K562 (cell line): Measurements from ENCODE around the gene SNX30. TPM values are rescaled to one million over a fixed set of nuclear protein-coding genes. Genes with fewer than 3 reads are reported as not detected.

Experiments
- ATAC-seq: fragments of 200-7000 bp; cut with Tn5 transposase; 3 replicates; pipeline ENCODE4 v1.9.1; 2020; ENCODE audit warnings: moderate library complexity
- BruUV-seq: library from RNA; stranded (reverse); fragments of 400-500 nt; replicated peaks from 2 replicates; lab custom pipeline; 2021; lab: Mats Ljungman, UMichigan
- CTCF ChIA-PET: fragments of 300-600 bp; formaldehyde crosslinking; extraction: SDS; loops from one replicate; lab custom pipeline; 2021; ENCODE audit warnings: low intra/inter-chr PET ratio; lab: Yijun Ruan, JAX
- POLR2A ChIA-PET: fragments of 300-600, 350-650 bp; sonication (Branson Sonifier 250); formaldehyde crosslinking; extraction: SDS; loops from one replicate; lab custom pipeline; 2021; ENCODE audit warnings: antibody characterized with exemption, inconsistent platforms; lab: Yijun Ruan, JAX
- DNase-seq, 4 experiments: peaks; one replicate each; pipeline versions ENCODE4 v3.0.0 to v3.0.0-alpha.2; 2011 to 2018; ENCODE audit warnings: low spot score in 3 of 4, mixed read lengths in 3 of 4; ENCODE audit errors: extremely low read depth in 1 of 4
- FAIRE-seq: peaks from 2 replicates; lab custom pipeline; 2011; peaks lifted over from hg19 to GRCh38; lab: Jason Lieb, UNC
- H2AFZ ChIP-seq: 2 replicates; pipeline ENCODE4 v1.6.0; 2011; ENCODE audit warnings: low read depth, low read length, control low read depth, inconsistent platforms
- H3K27ac ChIP-seq: fragments of 200-600 bp; 3 replicates; pipeline ENCODE4 v1.8.0; 2011; ENCODE audit warnings: low read depth, mild to moderate bottlenecking, control low read depth, inconsistent platforms, low read length, moderate library complexity, mixed read lengths; ENCODE audit errors: extremely low read depth
- H3K27me3 ChIP-seq, 2 experiments: fragments of 300-600 bp in 1 of 2; 2 replicates in 1 of 2; 3 replicates in 1 of 2; pipeline versions ENCODE4 v1.6.0 to v1.8.0; 2011; ENCODE audit warnings: inconsistent platforms in 2 of 2, low read length in 2 of 2, mild to moderate bottlenecking in 1 of 2, mixed read lengths in 1 of 2, moderate library complexity in 1 of 2; ENCODE audit not compliant: control insufficient read depth in 2 of 2, insufficient read depth in 2 of 2
- H3K36me3 ChIP-seq: fragments of 300-600 bp; 3 replicates; pipeline ENCODE4 v1.8.0; 2011; ENCODE audit warnings: mild to moderate bottlenecking, low read length, inconsistent platforms; ENCODE audit not compliant: control insufficient read depth, insufficient read depth
- H3K4me1 ChIP-seq, 2 experiments: fragments of 200-600 bp in 1 of 2; replicated peaks in 1 of 2; 2 replicates in 1 of 2; 3 replicates in 1 of 2; pipeline versions ENCODE4 v1.5.1 to v1.8.0; 2011; ENCODE audit warnings: inconsistent platforms in 2 of 2, low read length in 2 of 2, mild to moderate bottlenecking in 1 of 2, mixed read lengths in 1 of 2, moderate library complexity in 1 of 2; ENCODE audit not compliant: control insufficient read depth in 2 of 2, insufficient read depth in 2 of 2
- H3K4me2 ChIP-seq: 2 replicates; pipeline ENCODE4 v1.6.1; 2011; ENCODE audit warnings: low read length, control low read depth, inconsistent platforms, mixed read lengths; ENCODE audit not compliant: insufficient read depth
- H3K4me3 ChIP-seq: fragments of 200-600 bp; sonication (generic), shearing (Covaris generic); 2 replicates; pipeline ENCODE4 v1.5.1; 2016; ENCODE audit warnings: control low read depth, inconsistent platforms
- H3K79me2 ChIP-seq: fragments of 200-600 bp; 3 replicates; pipeline ENCODE4 v1.8.0; 2011; ENCODE audit warnings: low read length, inconsistent platforms; ENCODE audit not compliant: control insufficient read depth, insufficient read depth
- H3K9ac ChIP-seq, 2 experiments: 2 replicates each; pipeline versions ENCODE4 v1.6.0 to v1.6.1; 2011; ENCODE audit warnings: low read depth in 2 of 2, low read length in 2 of 2, control low read depth in 1 of 2, inconsistent platforms in 1 of 2, mild to moderate bottlenecking in 1 of 2, mixed read lengths in 1 of 2; ENCODE audit not compliant: insufficient read depth in 1 of 2
- H3K9me1 ChIP-seq: one replicate; pipeline ENCODE4 v1.6.0; 2011; ENCODE audit warnings: inconsistent platforms, mild to moderate bottlenecking, low read length, moderate library complexity; ENCODE audit not compliant: control insufficient read depth, insufficient read depth
- H3K9me3 ChIP-seq: replicated peaks from 2 replicates; pipeline ENCODE4 v1.5.1; 2011; ENCODE audit warnings: low read depth, low read length, inconsistent platforms; ENCODE audit not compliant: control insufficient read depth, insufficient read depth
- H4K20me1 ChIP-seq: replicated peaks from 2 replicates; pipeline ENCODE4 v1.6.1; 2011; ENCODE audit warnings: low read length, inconsistent platforms, mixed read lengths; ENCODE audit not compliant: control insufficient read depth, insufficient read depth
- ARID2 ChIP-seq: fragments of 450-650 bp; IDR thresholded peaks from 2 replicates; pipeline ENCODE4 v1.6.1; 2017; ENCODE audit warnings: antibody characterized with exemption, mild to moderate bottlenecking
- CHD4 ChIP-seq: fragments of 200-600 bp; sonication (generic); IDR thresholded peaks from 3 replicates; pipeline ENCODE4 v1.6.1; 2012; ENCODE audit warnings: low read depth, mild to moderate bottlenecking, mixed read lengths, low read length, inconsistent platforms; ENCODE audit not compliant: insufficient read depth, insufficient replicate concordance, poor library complexity, severe bottlenecking
- CREB5 ChIP-seq: fragments of 250-450 bp; sonication (Bioruptor Pico); IDR thresholded peaks from 2 replicates; pipeline ENCODE4 v1.5.0; 2020; ENCODE audit warnings: mild to moderate bottlenecking
- EZH2 ChIP-seq: IDR thresholded peaks from 2 replicates; pipeline ENCODE4 v1.6.1; 2012; ENCODE audit warnings: low read depth, mild to moderate bottlenecking, inconsistent platforms, low read length, borderline replicate concordance
- HDAC6 ChIP-seq: IDR thresholded peaks from 2 replicates; pipeline ENCODE4 v1.6.1; 2012; ENCODE audit warnings: low read depth, mild to moderate bottlenecking, control low read depth, inconsistent platforms, low read length, moderate library complexity
- HNRNPH1 ChIP-seq: fragments of 200-400 bp; formaldehyde crosslinking; optimal IDR thresholded peaks from 2 replicates; pipeline ENCODE3; 2017; ENCODE audit warnings: low read depth, mild to moderate bottlenecking, low read length, moderate library complexity
- LEF1 ChIP-seq: fragments of 450-650 bp; IDR thresholded peaks from 2 replicates; pipeline ENCODE4 v1.6.1; 2016; ENCODE audit warnings: mild to moderate bottlenecking
- MTA1 ChIP-seq: fragments of 450-650 bp; IDR thresholded peaks from 2 replicates; pipeline ENCODE4 v1.6.1; 2017; ENCODE audit warnings: borderline replicate concordance
- NFE2L1 ChIP-seq: fragments of 450-650 bp; IDR thresholded peaks from 2 replicates; pipeline ENCODE4 v1.6.1; 2016; ENCODE audit warnings: missing genetic modification characterization, low read depth, mild to moderate bottlenecking, missing compliant biosample characterization, moderate library complexity, borderline replicate concordance
- POLR2G ChIP-seq: fragments of 200-400 bp; formaldehyde crosslinking; IDR thresholded peaks from 2 replicates; pipeline ENCODE4 v1.6.1; 2017; ENCODE audit warnings: low read depth, mild to moderate bottlenecking, antibody characterized with exemption, low read length, moderate library complexity
- RAD21 ChIP-seq, 2 experiments: fragments of 250-450 bp in 1 of 2; fragments of 450-650 bp in 1 of 2; sonication (Bioruptor Pico) in 1 of 2; formaldehyde crosslinking in 1 of 2; IDR thresholded peaks in 1 of 2; conservative IDR thresholded peaks in 1 of 2; 2 replicates each; pipeline versions ENCODE4 v1.4.0 to v1.8.0; 2020 to 2022; ENCODE audit warnings: mild to moderate bottlenecking in 2 of 2, moderate library complexity in 1 of 2
- RBM34 ChIP-seq: fragments of 200-400 bp; formaldehyde crosslinking; IDR thresholded peaks from 2 replicates; pipeline ENCODE4 v1.6.1; 2018; ENCODE audit warnings: low read length, borderline replicate concordance; ENCODE audit not compliant: insufficient read depth
- RBM39 ChIP-seq: fragments of 200-400 bp; formaldehyde crosslinking; optimal IDR thresholded peaks from 2 replicates; pipeline ENCODE3; 2018; ENCODE audit warnings: low read depth, low read length
- RFX1 ChIP-seq: fragments of 450-650 bp; IDR thresholded peaks from 2 replicates; pipeline ENCODE4 v1.6.1; 2016; ENCODE audit warnings: mild to moderate bottlenecking, moderate library complexity
- SMAD2 ChIP-seq: fragments of 150-350 bp; IDR thresholded peaks from 2 replicates; pipeline ENCODE4 v1.6.1; 2014; ENCODE audit warnings: low read depth, mild to moderate bottlenecking, low read length
- ZKSCAN8 ChIP-seq: fragments of 200-800 bp; sonication (Bioruptor generic); IDR thresholded peaks from 2 replicates; pipeline ENCODE4 v1.6.1; 2016; ENCODE audit warnings: missing genetic modification characterization, missing compliant biosample characterization
- ZNF165 ChIP-seq: fragments of 250-450 bp; sonication (Bioruptor Pico); IDR thresholded peaks from 2 replicates; pipeline ENCODE4 v1.4.0; 2020; ENCODE audit warnings: borderline replicate concordance
- ZNF197 ChIP-seq: fragments of 200-800 bp; sonication (Bioruptor generic); IDR thresholded peaks from 2 replicates; pipeline ENCODE4 v1.6.1; 2016; ENCODE audit warnings: low read depth, missing genetic modification characterization, missing compliant biosample characterization
- ZNF316 ChIP-seq: fragments of 450-650 bp; IDR thresholded peaks from 2 replicates; pipeline ENCODE4 v1.6.1; 2016
- ZNF586 ChIP-seq: fragments of 450-650 bp; formaldehyde crosslinking; conservative IDR thresholded peaks from 2 replicates; pipeline ENCODE4 v1.4.0; 2020; ENCODE audit warnings: mild to moderate bottlenecking, moderate library complexity
- WGBS: fragments of 100-300 bp; shearing (Covaris generic); methylation state at CpG from one replicate; pipeline ENCODE4 v1.1.6; 2016; ENCODE audit warnings: low coverage, mixed read lengths; ENCODE audit not compliant: insufficient coverage; ENCODE audit errors: missing lambda C conversion rate; 5-methylcytosine and 5-hydroxymethylcytosine counted together
- in situ Hi-C: fragments of 300-500 bp; cut with MboI; formaldehyde crosslinking; loops from 4 replicates; pipeline ENCODE4 v1.15.0; 2018; ENCODE audit warnings: inconsistent platforms, mixed read lengths
- intact Hi-C: fragments of 100-400 bp; cut with micrococcal nuclease; formaldehyde crosslinking; loops from 2 replicates; pipeline ENCODE4 v1.14.2; 2022
- polyA plus RNA-seq, 8 experiments: library from polyadenylated mRNA; depleted of rRNA in 4 of 8; stranded (reverse) in 5 of 8; unstranded in 3 of 8; fragments of >200 nt; fragmentation: Nextera tagmentation in 2 of 8; fragmentation: Illumina TruSeq in 1 of 8; extraction: Ambion mirVana in 2 of 8; extraction: Trizol in 1 of 8; gene quantifications; 2 replicates each; pipeline versions ENCODE4 v1.2.1 to v1.2.3, GENCODE V29; 2011 to 2014; ENCODE audit warnings: inconsistent platforms in 1 of 8, missing spikeins in 1 of 8
- total RNA-seq, 7 experiments: library from RNA; depleted of rRNA in 6 of 7; stranded (reverse); fragments of >200 nt in 6 of 7; fragmentation: Illumina TruSeq in 2 of 7; extraction: Trizol in 2 of 7; gene quantifications; 2 replicates each; pipeline versions ENCODE4 v1.2.1 to v1.2.3, GENCODE V29; 2011 to 2021; ENCODE audit warnings: low replicate concordance in 1 of 7
- TF ChIP-seq, protein P1 (sequence below): fragments of 250-450 bp; sonication (Bioruptor Pico); IDR thresholded peaks from 2 replicates; pipeline ENCODE4 v1.8.0; 2022; ENCODE audit warnings: moderate library complexity, mild to moderate bottlenecking, inconsistent platforms

SNX30 gene
- total and polyA plus RNA-seq, 9 of the 15 experiments (the other 6 are each of a cell fraction or from before 2014, with no cell fraction given): 0.76 to 5.9 (median 3.3) TPM

DNA sequence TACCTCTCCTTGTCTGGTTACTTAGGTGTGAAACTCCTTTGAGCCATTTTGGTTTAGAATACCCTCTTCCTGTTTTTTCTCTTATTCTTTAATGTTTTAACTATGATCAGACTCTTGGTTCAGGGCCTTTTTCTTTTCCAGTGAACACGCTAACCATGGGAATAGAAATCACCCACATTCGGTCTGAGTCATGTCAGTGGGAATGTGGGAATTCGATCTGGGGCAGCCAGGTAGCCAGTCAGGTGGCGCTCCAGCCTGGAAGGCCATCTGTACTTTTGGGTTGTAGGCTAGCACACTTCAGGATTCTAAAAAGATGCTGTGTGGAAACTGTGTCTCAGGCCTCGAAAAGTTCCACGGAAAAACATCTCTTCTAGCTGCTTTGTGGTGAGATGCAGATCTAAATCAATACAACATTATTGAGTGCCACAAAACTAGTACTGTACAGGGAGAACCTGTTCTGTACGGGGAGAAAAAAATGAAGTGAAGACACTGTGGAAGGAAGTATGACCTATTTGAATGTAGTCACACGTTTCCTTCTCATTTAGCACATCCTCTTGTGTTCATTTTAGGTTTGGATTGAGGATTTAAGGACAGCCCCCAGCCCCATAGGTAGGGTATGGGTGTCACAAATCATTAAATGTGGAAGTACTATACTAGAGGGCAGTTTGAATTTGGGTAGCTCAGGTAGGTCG, 36.4 kb downstream of the SNX30 start (continued):
- TF ChIP-seq EZH2 (no peak), ARID2 (no peak), RFX1 (no peak), RAD21 (CRISPR knock-in tag; conservative IDR thresholded peaks at IDR 0.05 in 1 of 2, IDR thresholded peaks at IDR 0.05 in 1 of 2) (no peak)

DNA sequence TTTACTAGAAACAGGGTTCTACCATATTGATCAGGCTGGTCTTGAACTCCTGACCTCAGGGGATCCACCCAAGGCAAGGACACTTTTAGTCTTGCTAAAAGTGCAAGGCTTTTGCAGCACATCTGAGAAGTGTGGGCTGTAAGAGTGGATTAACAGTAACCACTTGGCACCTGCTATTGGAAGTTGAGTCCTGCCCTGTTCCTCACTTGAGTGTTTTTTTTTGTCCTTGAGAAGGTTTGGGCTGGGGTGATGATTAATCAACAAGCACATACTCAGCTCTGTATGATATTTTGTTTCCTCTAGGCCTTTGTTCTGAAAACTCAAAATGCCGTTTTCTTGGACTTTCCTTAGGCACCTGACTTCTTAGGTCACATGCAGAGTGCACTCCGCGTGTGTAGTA, 37.4 kb downstream of the SNX30 start:
- Histone ChIP-seq H2AFZ (no peak overlapping the region), H3K4me2 (no peak overlapping the region), H3K27ac (no peak overlapping the region), H3K4me1 (no peaks in the 10 kb centered on the region; a peak in 1 of 5 replicates), H3K9ac (no peak overlapping the region), H3K9me3 (no peaks in the 10 kb centered on the region), H4K20me1 (0 out of 2 replicates have a peak, but pooled peaks cover under 1% of the 10 kb centered on the region), H3K36me3 (no peaks in the 10 kb centered on the region), H3K27me3 (peaks cover 2 to 15% of the 10 kb centered on the region in 2 experiments; a peak in 2 of 5 replicates), H3K4me3 (no peak overlapping the region), H3K9me1 (no peaks in the 10 kb centered on the region), H3K79me2 (no peaks in the 10 kb centered on the region)
- no peak for FAIRE-seq
- 59% methylated on average over 3 of the region's 3 CpGs for WGBS
- intact Hi-C loops: no loop called here
- in situ Hi-C loops: no loop called here
- no peak for DNase-seq
- BruUV-seq: no TSS peak
- ATAC-seq: no peak
- CTCF ChIA-PET: no interaction called here
- POLR2A ChIA-PET: no interaction called here
- TF ChIP-seq, protein P1, sequence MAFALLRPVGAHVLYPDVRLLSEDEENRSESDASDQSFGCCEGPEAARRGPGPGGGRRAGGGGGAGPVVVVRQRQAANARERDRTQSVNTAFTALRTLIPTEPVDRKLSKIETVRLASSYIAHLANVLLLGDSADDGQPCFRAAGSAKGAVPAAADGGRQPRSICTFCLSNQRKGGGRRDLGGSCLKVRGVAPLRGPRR (CRISPR knock-in tag): no peak
- TF ChIP-seq CREB5 (CRISPR knock-in tag): no peak
- no peak for TF ChIP-seq SMAD2
- TF ChIP-seq HDAC6: no peak
- no peak for TF ChIP-seq ZNF586 (CRISPR knock-in tag)
- TF ChIP-seq ZNF165 (CRISPR knock-in tag): no peak
- no peak for TF ChIP-seq LEF1
- TF ChIP-seq NFE2L1: no peak
- TF ChIP-seq ZNF316: no peak
- TF ChIP-seq MTA1: no peak
- TF ChIP-seq ZKSCAN8 (CRISPR knock-in tag): no peak
- TF ChIP-seq HNRNPH1: no peak
- no peak for TF ChIP-seq RBM39
- TF ChIP-seq RBM34: no peak
- TF ChIP-seq POLR2G: no peak
- TF ChIP-seq ZNF197 (CRISPR knock-in tag): no peak
- TF ChIP-seq CHD4: no peak
